Esophagus muscularis mucosa (tissue), 4 donors: ENCODE results near the gene ZNF280A. TPM values are rescaled to one million over a fixed set of nuclear protein-coding genes. Genes with fewer than 3 reads are reported as not detected.

ENCODE experiments used
- DNase-seq: peaks from one replicate; pipeline ENCODE4 v3.0.0-alpha.2; 2017; ENCODE audit errors: extremely low spot score
- H3K27ac ChIP-seq, 4 donors: fragments of 200-600 bp; sonication (generic); replicated peaks in 1 of 4; 1 replicate in 3 of 4; 2 replicates in 1 of 4; pipeline ENCODE4 v1.5.1; 2016 to 2019; ENCODE audit warnings: mild to moderate bottlenecking in 1 of 4
- H3K27me3 ChIP-seq, 4 donors: fragments of 200-600 bp; sonication (generic); one replicate each; pipeline versions ENCODE4 v1.5.1 to v1.6.0; 2016 to 2019
- H3K36me3 ChIP-seq, 4 donors: fragments of 200-600 bp; sonication (generic); one replicate each; pipeline ENCODE4 v1.5.1; 2016 to 2019
- H3K4me1 ChIP-seq, 4 donors: fragments of 200-600 bp; sonication (generic); one replicate each; pipeline ENCODE4 v1.5.1; 2016 to 2019
- H3K4me3 ChIP-seq, 4 donors: fragments of 200-600 bp; sonication (generic); 1 replicate in 2 of 4; 2 replicates in 2 of 4; pipeline ENCODE4 v1.5.1; 2016 to 2019; ENCODE audit warnings: mild to moderate bottlenecking in 4 of 4, moderate library complexity in 1 of 4
- H3K9me3 ChIP-seq, 4 donors: fragments of 200-600 bp; sonication (generic); 1 replicate in 3 of 4; 2 replicates in 1 of 4; pipeline ENCODE4 v1.5.1; 2016 to 2019
- CTCF ChIP-seq, 3 experiments: fragments of 200-600 bp in 2 of 3; fragments of 450-650 bp in 1 of 3; sonication (generic) in 2 of 3; IDR thresholded peaks; one replicate each; pipeline ENCODE4 v1.5.1; 2017 to 2019; ENCODE audit warnings: antibody characterized with exemption in 3 of 3, mild to moderate bottlenecking in 2 of 3, moderate library complexity in 1 of 3
- EP300 ChIP-seq: sonication (generic); formaldehyde crosslinking; IDR thresholded peaks from one replicate; pipeline ENCODE4 v1.6.1; 2017; ENCODE audit warnings: antibody characterized with exemption
- POLR2A ChIP-seq: fragments of 450-650 bp; IDR thresholded peaks from one replicate; pipeline ENCODE4 v1.6.1; 2017; ENCODE audit warnings: antibody characterized with exemption, moderate library complexity, mild to moderate bottlenecking, low read depth
- POLR2AphosphoS5 ChIP-seq, 2 donors: sonication (generic); formaldehyde crosslinking; IDR thresholded peaks; one replicate each; pipeline ENCODE4 v1.6.1; 2017; ENCODE audit warnings: antibody characterized with exemption in 2 of 2
- WGBS: methylation state at CpG from one replicate; pipeline ENCODE4 v1.1.5; 2018; 5-methylcytosine and 5-hydroxymethylcytosine counted together
- intact Hi-C: fragments of 100-400 bp; cut with DNase I; formaldehyde crosslinking; loops from one replicate; pipeline ENCODE4 v1.15.1; 2023
- total RNA-seq, 4 donors: library from RNA; depleted of rRNA; stranded (reverse); fragments of >200 nt; gene quantifications; one replicate each; pipeline versions ENCODE4 v1.1.0 to v1.2.1, GENCODE V29; 2016

The ZNF280A gene
- total RNA-seq, 4 donors from 2014 or later = not detected

GRCh38 chr22:22547226-22547625 is 27.2 kb upstream of the ZNF280A start:
- H3K36me3 ChIP-seq = no peaks in the 10 kb centered on the region
- no peaks in the 10 kb centered on the region for H3K4me1 ChIP-seq
- DNase-seq = no peak
- no peaks in the 10 kb centered on the region for H3K9me3 ChIP-seq
- intact Hi-C loops = no loop called here
- H3K4me3 ChIP-seq = no peak overlapping the region
- H3K27ac ChIP-seq = no peak overlapping the region
- peaks cover 0 to 16% (median 0%) of the 10 kb centered on the region in 4 donors for H3K27me3 ChIP-seq
- WGBS = 86% methylated on average over 3 of the region's 3 CpGs
- TF ChIP-seq POLR2A (no peak), EP300 (no peak), POLR2AphosphoS5 (IDR thresholded peaks at IDR 0.05) (no peak), CTCF (IDR thresholded peaks at IDR 0.05) (no peak)

GRCh38 chr22:22546490-22546889 is 26.4 kb upstream of the ZNF280A start:
- 52% methylated on average over 4 of the region's 5 CpGs for WGBS

GRCh38 chr22:22545084-22545483 is 25.0 kb upstream of the ZNF280A start:
- Histone ChIP-seq H3K36me3 (no peaks in the 10 kb centered on the region), H3K9me3 (peaks cover 0 to 4% (median 0%) of the 10 kb centered on the region in 4 donors), H3K4me3 (no peak overlapping the region), H3K27me3 (peaks cover 0 to 36% (median 0%) of the 10 kb centered on the region in 4 donors), H3K27ac (no peak overlapping the region), H3K4me1 (no peaks in the 10 kb centered on the region)
- no peak for TF ChIP-seq EP300
- no peak for DNase-seq
- 100% methylated on average over 1 of the region's 2 CpGs for WGBS
- intact Hi-C loops = no loop called here

More at GRCh38 chr22:22546490-22546889, 26.4 kb upstream of the ZNF280A start:
- Histone ChIP-seq H3K27ac (no peak overlapping the region), H3K9me3 (no peaks in the 10 kb centered on the region), H3K27me3 (peaks cover 0 to 23% (median 0%) of the 10 kb centered on the region in 4 donors), H3K4me1 (no peaks in the 10 kb centered on the region), H3K4me3 (no peak overlapping the region), H3K36me3 (no peaks in the 10 kb centered on the region)
- intact Hi-C loops = no loop called here
- no peak for DNase-seq
- TF ChIP-seq POLR2AphosphoS5 (IDR thresholded peaks at IDR 0.05) (no peak), EP300 (no peak), CTCF (IDR thresholded peaks at IDR 0.05) (no peak), POLR2A (no peak)

- peaks cover 0 to 7% (median 0%) of the 10 kb centered on the region in 4 donors for H3K9me3 ChIP-seq
- H3K27ac ChIP-seq = no peak overlapping the region
- DNase-seq = no peak
- no peaks in the 10 kb centered on the region for H3K36me3 ChIP-seq
- 90% methylated on average over 7 of the region's 7 CpGs for WGBS
- H3K27me3 ChIP-seq = peaks cover 0 to 39% (median 0%) of the 10 kb centered on the region in 4 donors
- no peak overlapping the region for H3K4me3 ChIP-seq
- H3K4me1 ChIP-seq = no peaks in the 10 kb centered on the region
- intact Hi-C loops = no loop called here
- TF ChIP-seq EP300 (no peak), POLR2A (no peak), CTCF (IDR thresholded peaks at IDR 0.05) (no peak), POLR2AphosphoS5 (IDR thresholded peaks at IDR 0.05) (no peak)
Observed at GRCh38 chr22:22538226-22538989, 18.3 kb upstream of the ZNF280A start.

GRCh38 chr22:22536916-22537315 is 16.8 kb upstream of the ZNF280A start:
- no peak overlapping the region for H3K27ac ChIP-seq
- H3K4me3 ChIP-seq = no peak overlapping the region
- WGBS = 41% methylated on average over 1 of the region's 1 CpG
- no peaks in the 10 kb centered on the region for H3K4me1 ChIP-seq
- DNase-seq = no peak
- TF ChIP-seq POLR2A (no peak), CTCF (IDR thresholded peaks at IDR 0.05) (no peak), POLR2AphosphoS5 (IDR thresholded peaks at IDR 0.05) (no peak), EP300 (no peak)
- H3K36me3 ChIP-seq = no peaks in the 10 kb centered on the region
- H3K27me3 ChIP-seq = peaks cover 0 to 36% (median 0%) of the 10 kb centered on the region in 4 donors
- intact Hi-C loops = no loop called here
- H3K9me3 ChIP-seq = peaks cover 0 to 7% (median 0%) of the 10 kb centered on the region in 4 donors
